Non-pigmented ciliary epithelial cell (primary cell): Measurements from ENCODE around the gene POLR1B.
"Not testable (repeated sequence)": the region's sequence is repeated elsewhere in the genome, so short reads cannot be mapped to it uniquely, and the experiment has no call there.

Experiments used
- DNase-seq: peaks from one replicate; pipeline ENCODE4 v3.0.0-alpha.2; 2010; ENCODE audit warnings: low read depth

The POLR1B gene

DNA sequence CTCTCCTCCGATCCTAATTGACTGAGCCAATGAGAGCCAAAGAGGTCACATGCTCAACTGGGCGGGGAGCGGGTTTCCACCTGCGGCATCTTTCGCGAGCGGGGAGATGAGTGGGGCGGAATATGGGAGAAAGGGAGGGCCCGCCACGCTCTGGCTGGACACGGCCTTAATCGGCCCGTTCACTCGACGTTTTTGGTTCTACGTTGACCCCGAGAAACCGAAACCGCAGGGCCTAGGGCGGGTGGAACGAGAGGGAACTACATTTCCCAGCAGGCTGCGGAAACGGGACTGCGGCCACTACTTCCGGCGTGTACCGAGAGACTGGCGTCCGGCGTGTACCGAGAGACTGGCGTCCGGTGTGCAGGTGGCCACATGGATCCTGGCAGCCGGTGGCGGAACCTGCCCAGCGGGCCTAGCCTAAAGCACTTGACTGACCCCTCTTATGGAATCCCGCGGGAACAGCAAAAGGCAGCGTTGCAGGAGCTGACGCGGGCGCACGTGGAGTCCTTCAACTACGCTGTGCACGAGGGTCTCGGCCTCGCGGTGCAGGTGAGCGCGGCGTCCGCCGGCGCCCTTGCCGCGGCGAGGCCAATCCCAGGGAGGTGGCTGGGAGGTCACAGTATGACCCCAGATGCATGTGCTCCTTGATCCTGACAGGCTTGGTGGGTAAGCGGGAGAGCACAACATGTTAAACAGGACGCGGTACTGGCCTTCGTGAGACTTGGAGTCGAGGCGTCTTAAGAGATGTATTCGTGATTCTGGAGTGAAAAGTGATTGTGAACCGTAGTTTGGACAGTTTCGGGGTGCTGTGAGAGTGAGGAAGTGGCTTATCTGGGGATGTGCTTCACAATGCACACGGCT, at the start of gene POLR1B:
TSS of gene POLR1B (plus strand) at position 343 of the 861 bp plus-strand sequence. CDS start at position 373, 30 bp downstream.
- DNase-seq, result no peak

GRCh38 chr2:112493048-112493447, 49.2 kb upstream of the POLR1B start:
- no peak for DNase-seq

DNA sequence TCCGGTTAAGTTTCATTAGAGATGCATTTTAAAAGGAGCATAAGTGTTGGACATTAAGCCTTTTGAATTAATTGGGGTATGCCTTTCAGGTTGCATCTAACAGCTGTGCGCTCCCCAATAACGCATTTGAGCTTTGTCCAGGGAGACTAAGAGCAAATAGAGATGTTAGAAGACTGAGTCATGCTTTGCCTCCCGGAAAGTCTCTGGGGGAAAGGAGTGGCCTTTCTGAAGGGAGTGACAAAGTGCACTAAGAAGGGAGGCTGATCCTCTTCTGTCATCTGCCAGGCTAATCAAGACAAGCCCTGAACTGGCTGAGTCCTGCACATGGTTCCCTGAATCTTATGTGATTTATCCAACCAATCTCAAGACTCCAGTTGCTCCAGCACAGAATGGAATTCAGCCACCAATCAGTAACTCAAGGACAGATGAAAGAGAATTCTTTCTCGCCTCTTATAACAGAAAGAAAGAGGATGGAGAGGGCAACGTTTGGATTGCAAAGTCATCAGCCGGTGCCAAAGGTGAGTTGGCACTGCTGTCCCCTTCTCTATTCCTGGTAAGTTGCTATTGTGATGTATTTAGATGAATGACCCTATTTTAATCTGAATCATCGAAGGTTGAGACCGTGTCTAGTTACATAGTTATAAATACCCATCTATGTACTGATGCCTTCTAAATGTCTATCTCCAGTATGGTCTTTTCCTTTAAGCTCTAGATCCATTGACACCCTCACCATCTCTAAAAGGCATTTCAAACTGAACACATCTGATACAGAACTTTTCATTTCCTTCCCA, 48.2 kb upstream of the POLR1B start:
- DNase-seq, result peak; percentile 32

DNA sequence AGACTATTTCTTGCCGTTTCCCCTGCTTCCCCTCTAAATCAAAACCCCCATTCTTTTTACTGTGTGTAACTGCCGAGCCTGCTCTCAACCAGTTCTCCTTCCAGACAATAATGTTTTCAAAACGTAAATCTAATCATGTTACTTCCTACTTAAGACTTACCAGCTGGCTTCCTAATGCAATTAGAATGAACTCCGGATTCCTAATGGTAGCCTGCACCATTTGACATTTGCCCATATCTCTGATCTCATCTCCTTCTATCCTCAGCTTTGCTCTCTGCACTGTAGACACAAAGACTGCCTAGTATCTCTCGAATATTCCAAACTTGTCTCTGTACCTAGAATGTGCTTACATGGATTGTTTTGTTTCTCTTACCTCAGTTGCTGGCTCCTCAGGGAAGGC, 47.4 kb upstream of the POLR1B start:
- DNase-seq, result no peak

- DNase-seq, result not testable (repeated sequence)
Observed at GRCh38 chr2:112495878-112496277, 46.4 kb upstream of the POLR1B start.

- not testable (repeated sequence) for DNase-seq
Observed at GRCh38 chr2:112500850-112501484, 41.3 kb upstream of the POLR1B start.

- not testable (repeated sequence) for DNase-seq
Observed at GRCh38 chr2:112509239-112509998, 32.8 kb upstream of the POLR1B start.

- no peak for DNase-seq
Observed at GRCh38 chr2:112516801-112517200, 25.5 kb upstream of the POLR1B start.

DNA sequence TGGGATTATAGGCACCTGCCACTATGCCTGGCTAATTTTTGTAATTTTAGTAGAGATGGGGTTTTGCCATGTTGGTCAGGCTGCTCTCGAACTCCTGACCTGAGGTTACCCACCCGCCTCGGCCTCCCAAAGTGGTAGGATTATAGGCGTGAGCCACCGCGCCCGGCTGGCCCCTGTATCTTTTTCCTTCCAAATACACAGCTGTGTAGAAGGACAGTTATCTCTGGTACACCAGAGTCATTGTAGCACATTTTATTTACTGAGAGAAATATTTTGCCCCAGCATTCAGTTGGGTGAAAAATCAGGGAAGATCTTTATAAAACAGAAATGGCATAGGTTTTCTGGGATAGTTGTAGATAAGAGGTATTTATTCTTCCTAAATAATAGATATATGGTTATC, 23.5 kb upstream of the POLR1B start:
- no peak for DNase-seq

GRCh38 chr2:112519506-112519905, 22.8 kb upstream of the POLR1B start:
- DNase-seq, result no peak

DNA sequence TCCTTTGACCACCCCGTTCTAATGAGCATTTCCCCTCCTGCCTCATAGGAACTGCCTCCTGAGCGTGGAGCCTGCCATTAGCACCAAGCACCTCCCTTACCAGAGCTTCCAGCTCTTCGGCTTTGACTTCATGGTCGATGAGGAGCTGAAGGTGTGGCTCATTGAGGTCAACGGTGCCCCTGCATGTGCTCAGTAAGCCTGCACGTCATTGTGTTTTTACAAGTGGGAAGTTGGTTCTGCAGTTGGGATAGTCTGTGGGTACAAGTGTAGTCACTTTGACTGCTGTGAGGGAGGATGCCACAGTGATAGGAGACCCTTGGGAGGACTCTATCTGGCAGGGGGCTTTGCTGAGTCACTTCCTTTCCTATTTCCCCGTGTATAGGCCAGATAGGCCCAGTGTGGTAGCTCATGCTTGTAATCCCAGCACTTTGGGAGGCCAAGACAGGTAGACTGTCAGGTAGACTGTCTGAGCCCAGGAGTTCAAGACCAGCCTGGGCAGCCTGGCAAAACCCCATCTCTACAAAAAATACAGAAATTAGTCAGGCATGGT, 22.0 kb upstream of the POLR1B start:
- no peak for DNase-seq

GRCh38 chr2:112523291-112523777, 18.9 kb upstream of the POLR1B start:
- DNase-seq, result no peak

- not testable (repeated sequence) for DNase-seq
Observed at GRCh38 chr2:112524276-112524675, 18.0 kb upstream of the POLR1B start.

GRCh38 chr2:112528541-112528940, 13.7 kb upstream of the POLR1B start:
- DNase-seq, result no peak

DNA sequence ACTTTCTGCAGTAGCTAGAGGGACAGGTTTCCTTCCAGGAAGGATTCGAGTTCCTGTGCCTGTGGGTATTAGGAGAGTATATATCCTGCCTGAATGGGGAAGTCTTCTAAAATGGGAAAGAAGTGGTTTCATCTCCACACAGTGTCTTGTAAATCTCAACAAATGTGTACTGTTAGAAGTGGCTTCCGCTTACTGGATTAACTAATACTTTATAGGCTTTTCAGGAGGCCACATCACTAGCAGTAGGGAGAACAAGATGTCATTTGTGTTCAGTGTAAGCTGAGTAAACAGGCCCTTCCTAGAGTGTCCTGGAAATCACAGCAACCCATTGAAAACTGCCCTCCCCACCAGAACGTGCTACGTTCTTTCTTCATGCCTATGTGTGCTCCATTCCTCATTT, 12.5 kb upstream of the POLR1B start:
- no peak for DNase-seq

GRCh38 chr2:112530728-112531127, 11.5 kb upstream of the POLR1B start:
- DNase-seq, result no peak

- DNase-seq, result no peak
Observed at GRCh38 chr2:112534826-112535225, 7.4 kb upstream of the POLR1B start.

GRCh38 chr2:112536665-112537064, 5.6 kb upstream of the POLR1B start:
- not testable (repeated sequence) for DNase-seq

DNA sequence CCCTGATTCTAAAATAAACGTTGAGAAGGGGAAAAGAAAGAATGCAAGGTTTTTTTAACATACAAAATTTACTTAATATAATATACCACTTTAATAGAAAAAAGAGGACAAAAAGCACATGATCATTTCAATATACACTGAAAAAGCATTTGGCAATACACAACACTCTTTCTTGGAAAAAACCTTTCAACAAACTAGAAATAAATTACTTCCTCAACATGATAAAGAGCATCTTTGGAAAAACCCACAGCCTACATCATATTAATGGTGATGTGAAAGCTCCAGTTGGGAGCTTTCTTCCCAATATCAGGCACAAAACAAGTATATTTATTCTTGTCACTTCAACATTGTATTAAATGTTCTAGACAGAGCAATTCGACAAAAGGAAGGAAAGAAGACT, 3.0 kb upstream of the POLR1B start:
- no peak for DNase-seq

DNA sequence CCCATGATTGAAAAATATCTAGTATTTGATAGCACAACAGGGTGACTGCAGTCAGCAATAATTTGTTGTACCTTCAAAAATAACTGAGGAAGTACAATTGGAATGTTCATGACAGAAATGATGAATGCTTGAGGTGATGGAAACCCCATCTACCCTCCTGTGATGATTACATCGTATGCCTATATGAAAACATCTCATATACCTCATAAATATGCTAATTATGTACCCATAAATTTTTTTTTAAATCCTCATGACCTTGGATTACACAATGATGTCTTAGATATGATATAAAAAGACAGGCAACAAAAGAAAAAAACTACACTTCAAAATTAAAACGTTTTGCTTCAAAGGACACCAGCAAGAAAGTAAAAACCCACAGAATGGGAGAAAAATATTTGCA, 1.4 kb upstream of the POLR1B start:
- no peak for DNase-seq
